MM.1S (cell line): Measurements from ENCODE around the gene GOLGA3.

Experiments
- EZH2 ChIP-seq: fragments of 300-600 bp; sonication (generic); optimal IDR thresholded peaks from 2 replicates; pipeline ENCODE3; 2017; ENCODE audit warnings: low read depth, mild to moderate bottlenecking, antibody characterized with exemption, low read length, mixed read lengths
- TF ChIP-seq, protein P1 (sequence below): fragments of 300-600 bp; sonication (generic); IDR thresholded peaks from 2 replicates; pipeline ENCODE4 v1.5.1; 2016; ENCODE audit warnings: antibody characterized with exemption, low read length, mixed read lengths

DNA sequence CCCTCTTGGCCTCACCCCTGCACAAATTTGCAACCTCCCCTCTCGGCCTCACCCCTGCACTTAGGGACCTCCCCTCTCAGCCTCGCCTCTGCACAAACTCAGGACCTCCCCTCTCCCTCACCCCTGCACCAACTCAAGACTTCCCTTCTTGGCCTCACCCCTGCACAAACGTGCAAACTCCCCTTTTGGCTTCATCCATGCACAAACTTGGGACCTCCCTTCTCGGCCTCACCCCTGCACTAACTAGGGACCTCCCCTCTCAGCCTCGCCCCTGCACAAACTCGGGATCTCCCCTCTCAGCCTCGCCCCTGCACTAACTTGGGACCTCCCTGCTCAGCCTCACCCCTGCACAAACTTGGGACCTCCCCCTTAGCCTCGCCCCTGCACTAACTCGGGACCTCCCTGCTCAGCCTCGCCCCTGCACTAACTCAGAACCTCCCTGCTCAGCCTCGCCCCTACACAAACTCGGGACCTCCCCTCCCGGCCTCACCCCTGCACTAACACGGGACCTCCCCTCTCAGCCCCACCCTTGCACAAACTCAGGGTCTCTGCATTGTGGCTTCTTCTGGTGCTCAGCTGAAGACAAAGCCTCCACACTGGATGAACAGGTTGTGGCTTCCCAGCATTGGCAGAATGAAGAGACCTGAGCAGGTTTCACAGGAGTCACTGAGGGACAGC, 11.0 kb upstream of the GOLGA3 start:
- TF ChIP-seq, protein P1, sequence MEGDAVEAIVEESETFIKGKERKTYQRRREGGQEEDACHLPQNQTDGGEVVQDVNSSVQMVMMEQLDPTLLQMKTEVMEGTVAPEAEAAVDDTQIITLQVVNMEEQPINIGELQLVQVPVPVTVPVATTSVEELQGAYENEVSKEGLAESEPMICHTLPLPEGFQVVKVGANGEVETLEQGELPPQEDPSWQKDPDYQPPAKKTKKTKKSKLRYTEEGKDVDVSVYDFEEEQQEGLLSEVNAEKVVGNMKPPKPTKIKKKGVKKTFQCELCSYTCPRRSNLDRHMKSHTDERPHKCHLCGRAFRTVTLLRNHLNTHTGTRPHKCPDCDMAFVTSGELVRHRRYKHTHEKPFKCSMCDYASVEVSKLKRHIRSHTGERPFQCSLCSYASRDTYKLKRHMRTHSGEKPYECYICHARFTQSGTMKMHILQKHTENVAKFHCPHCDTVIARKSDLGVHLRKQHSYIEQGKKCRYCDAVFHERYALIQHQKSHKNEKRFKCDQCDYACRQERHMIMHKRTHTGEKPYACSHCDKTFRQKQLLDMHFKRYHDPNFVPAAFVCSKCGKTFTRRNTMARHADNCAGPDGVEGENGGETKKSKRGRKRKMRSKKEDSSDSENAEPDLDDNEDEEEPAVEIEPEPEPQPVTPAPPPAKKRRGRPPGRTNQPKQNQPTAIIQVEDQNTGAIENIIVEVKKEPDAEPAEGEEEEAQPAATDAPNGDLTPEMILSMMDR = no peak
- TF ChIP-seq EZH2 = no peak
